GM23248 (cell line): Measurements from ENCODE around the gene PCA3.

Experiments used
- EZH2 ChIP-seq: fragments of 200-600 bp; sonication (generic); IDR thresholded peaks from 2 replicates; pipeline ENCODE4 v1.6.1; 2018; ENCODE audit warnings: antibody characterized with exemption, mild to moderate bottlenecking; ENCODE audit not compliant: insufficient read depth, poor library complexity, severe bottlenecking
- EZH2phosphoT487 ChIP-seq: fragments of 200-600 bp; sonication (generic); IDR thresholded peaks from 2 replicates; pipeline ENCODE4 v1.6.1; 2018; ENCODE audit warnings: antibody characterized with exemption, moderate library complexity, mild to moderate bottlenecking, low read depth; ENCODE audit not compliant: insufficient read depth

DNA sequence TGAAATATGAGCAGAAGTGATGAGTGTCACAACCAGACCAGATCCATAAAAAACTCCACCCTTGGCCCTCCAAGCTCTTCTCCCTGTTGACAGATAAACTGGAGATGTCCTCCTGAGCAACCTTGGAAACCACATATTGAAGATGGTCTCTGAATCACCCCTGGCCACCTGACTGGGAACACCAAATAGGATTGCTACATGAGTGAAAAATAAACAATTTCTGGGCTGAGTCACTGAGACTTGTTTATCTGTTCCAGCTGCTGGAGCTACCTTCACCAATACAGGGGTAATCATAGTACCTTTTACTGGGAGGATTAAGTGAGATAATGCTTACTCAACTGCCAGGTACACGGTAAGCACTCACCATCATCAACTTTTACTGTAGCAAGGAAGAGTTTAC, 53.3 kb downstream of the PCA3 start:
- no peak for TF ChIP-seq EZH2
- no peak for TF ChIP-seq EZH2phosphoT487
